ENCODE results near the gene LASP1. TPM values are rescaled to one million over a fixed set of nuclear protein-coding genes. Genes with fewer than 3 reads are reported as not detected.
"Not testable (repeated sequence)": the region's sequence is repeated elsewhere in the genome, so short reads cannot be mapped to it uniquely, and the experiment has no call there.

Gene LASP1
- total RNA-seq, 2 experiments from 2014 or later = 130 to 132 TPM

DNA sequence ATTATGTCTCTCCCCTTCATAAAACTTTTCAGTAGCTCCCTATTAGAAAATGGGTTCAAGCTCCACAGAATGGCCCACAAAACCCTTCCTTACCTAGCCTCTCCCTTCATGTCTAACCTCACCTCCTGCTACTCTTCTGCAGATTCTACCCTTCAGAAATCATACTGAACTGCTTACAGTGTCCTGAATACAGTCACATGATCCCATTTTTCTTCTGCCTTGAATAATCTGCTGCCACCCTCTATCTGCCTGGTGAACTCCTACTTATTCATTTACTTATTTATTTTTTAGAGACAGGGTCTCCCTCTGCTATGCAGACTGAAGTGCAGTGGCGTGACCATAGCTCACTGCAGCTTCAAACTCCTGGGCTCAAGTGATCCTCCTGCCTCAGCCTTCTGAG lies 70.5 kb downstream of the LASP1 start:
- POLR2A ChIA-PET = interaction anchor here (0.5 kb wide), 1 partner anchor 41 kb away, joined by 3 read pairs; no protein-coding TSS in a partner anchor
- CTCF ChIA-PET = interaction anchor here (0.8 kb wide), 1 partner anchor 16 kb away, joined by 3 read pairs; no protein-coding TSS in a partner anchor

DNA sequence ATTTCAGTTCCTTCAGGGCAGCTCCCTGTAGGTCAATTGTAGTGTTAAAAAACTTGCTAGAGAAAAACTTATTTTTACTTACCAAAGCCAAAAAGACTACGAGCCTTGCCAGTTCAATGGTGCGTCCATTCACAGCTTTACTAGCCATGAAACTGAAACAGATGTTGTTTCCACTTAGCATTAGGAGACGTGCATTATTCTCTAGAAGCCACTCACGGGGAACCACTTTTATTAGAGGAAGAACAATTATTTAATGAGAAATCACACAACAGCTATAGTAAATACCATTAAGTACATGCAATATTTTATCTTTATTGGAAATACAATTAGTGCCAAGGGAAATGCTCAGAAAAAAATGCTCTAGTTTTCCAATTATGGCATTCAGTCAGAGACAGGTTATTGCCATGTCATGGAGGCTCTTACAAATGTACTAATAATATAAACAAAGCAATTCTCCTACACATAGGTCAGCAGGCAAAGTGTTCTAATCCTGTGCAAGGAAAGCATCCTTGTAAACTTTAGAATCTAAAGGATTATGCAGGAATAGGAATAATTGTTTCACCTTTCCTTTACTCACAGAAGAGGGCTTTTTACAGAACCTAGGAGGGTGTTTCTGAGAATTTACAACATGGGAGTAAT lies 73.0 kb downstream of the LASP1 start:
- POLR2A ChIA-PET = no interaction called here
- CTCF ChIA-PET = interaction anchor here (1.1 kb wide), 1 partner anchor 302 kb away, joined by 3 read pairs; no protein-coding TSS in a partner anchor

DNA sequence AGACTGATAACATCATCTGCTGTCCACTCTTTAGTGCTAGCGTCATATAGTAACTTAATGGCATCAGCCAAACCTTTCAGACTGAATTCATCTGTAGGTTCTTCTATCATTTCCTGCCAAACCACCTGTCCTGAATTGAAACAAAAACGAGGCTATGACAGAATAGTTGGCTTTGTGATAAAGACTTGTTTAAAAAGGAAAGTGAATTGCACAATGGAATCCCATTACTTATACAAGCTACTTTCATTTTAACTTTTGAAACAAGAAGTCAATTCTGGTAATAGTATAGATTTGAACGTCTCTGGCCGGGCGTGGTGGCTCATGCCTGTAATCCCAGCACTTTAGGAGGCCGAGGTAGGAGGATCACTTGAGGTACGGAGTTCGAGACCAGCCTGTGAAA lies 73.7 kb downstream of the LASP1 start:
- ChIA-PET POLR2A (no interaction called here), CTCF (interaction anchor here (1.1 kb wide), 1 partner anchor 301 kb away, joined by 3 read pairs; no protein-coding TSS in a partner anchor)

DNA sequence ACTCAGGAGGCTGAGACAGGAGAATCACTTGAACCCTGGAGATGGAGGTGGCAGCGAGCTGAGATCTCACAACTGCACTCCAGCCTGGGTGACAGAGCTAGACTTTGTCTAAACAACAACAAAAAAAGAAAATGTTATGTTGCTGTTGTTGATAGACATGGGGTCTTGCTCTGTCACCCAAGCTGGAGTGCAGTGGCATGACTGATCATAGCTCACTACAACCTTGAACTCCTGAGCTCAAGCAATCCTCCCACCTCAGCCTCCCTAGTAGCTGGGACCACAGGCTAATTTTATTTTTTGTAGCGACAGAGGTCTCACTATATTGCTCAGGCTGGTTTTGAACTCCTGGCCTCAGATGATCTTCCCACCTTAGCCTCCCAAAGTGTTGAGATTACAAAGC lies 77.3 kb downstream of the LASP1 start:
- ChIA-PET POLR2A (no interaction called here), CTCF (no interaction called here)

DNA sequence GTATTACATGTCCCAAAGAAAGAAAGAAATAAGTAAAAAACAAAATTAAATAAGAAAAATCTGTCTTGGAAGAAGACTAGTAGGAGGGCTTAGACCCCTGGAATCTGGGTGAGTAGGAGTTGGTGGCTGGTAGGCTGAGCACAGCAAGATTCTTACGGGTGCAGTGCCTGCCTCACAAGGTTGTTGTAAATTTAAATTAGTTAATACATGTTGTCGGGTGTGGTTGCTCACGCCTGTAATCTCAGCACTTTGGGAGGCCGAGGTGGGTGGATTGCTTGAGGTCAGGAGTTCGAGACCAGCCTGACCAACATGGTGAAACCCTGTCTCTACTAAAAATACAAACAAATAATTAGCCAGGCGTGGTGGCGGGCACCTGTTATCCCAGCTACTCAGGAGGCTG lies 83.9 kb downstream of the LASP1 start:
- CTCF ChIA-PET, POLR2A ChIA-PET: not testable (repeated sequence)

DNA sequence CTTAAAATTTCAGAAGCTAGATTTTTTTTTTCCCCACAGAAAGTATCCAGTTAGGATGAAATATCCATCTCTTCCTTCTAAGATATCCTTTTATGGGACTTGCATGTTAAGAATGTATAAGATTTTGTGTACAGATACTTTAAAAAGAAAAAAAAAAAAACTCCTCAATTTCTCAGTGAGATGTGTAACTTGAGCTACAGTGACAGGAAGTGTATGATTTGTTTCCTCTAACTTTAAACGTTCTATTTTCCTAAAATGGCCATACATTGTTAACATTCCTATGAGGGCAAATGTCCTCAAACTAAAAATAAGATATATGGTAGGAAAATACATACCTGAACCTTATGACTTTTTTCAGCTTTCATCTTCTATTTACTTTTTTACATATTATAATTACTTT lies 88.5 kb downstream of the LASP1 start:
- POLR2A ChIA-PET = no interaction called here
- CTCF ChIA-PET = interaction anchor here (0.5 kb wide), 1 partner anchor 282 kb away, joined by 3 read pairs; no protein-coding TSS in a partner anchor

DNA sequence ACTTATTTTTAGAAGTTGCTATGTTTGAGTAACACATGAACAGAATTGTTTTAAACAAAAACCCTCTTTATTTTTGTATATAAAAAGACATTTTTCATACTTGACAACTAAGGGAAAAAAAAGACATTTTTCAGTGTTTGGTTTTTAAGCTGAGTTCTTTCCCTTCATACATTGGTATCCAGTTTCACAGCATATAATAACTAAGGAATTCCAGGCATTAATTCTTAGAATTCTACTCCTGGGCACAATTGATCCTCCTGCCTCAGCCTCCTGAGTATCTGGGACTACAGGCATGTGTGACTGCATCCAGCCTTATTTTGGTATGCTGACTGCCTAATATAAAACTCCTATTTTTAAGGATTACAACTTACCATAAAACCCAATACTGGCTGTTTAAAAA lies 88.9 kb downstream of the LASP1 start:
- CTCF ChIA-PET = no interaction called here
- POLR2A ChIA-PET = no interaction called here

DNA sequence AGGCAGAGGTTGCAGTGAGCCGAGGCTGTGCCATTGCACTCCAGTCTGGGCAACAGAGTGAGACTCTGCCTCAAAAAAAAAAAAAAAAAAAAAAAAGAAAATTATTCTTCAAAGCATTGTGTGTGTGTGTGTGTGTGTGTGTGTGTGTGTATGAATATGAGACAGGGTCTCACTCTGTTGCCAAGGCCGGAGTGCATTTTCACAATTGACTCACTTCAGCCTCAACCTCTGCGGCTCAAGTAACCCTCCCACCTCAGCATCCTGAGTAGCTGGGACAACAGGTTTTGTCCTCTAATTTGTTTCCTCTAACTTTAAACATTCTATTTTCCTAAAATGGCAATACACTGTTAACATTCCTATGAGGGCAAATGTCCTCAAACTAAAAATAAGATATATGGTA lies 89.7 kb downstream of the LASP1 start:
- CTCF ChIA-PET = no interaction called here

DNA sequence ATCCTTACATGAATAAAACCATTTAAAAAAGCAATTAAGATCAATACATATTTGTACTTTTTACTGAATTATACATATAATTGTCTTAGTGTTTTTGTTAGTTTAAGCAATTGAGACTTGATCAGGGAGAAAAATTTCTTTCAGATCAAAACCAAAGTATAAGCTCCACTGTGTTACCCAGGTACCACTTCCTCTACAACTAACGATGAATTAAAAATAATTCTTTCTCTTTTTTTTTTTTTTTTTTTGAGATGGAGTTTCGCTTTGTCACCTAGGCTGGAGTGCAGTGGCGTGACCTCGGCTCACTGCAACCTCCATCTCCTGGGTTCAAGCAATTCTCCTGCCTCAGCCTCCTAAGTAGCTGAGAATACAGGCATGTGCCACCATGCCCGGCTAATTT lies 90.5 kb downstream of the LASP1 start:
- CTCF ChIA-PET = interaction anchor here (0.6 kb wide), 1 partner anchor 23 kb away, joined by 4 read pairs; no protein-coding TSS in a partner anchor
- POLR2A ChIA-PET = no interaction called here

More for the DNA sequence above, 89.7 kb downstream of the LASP1 start:
- POLR2A ChIA-PET = no interaction called here

DNA sequence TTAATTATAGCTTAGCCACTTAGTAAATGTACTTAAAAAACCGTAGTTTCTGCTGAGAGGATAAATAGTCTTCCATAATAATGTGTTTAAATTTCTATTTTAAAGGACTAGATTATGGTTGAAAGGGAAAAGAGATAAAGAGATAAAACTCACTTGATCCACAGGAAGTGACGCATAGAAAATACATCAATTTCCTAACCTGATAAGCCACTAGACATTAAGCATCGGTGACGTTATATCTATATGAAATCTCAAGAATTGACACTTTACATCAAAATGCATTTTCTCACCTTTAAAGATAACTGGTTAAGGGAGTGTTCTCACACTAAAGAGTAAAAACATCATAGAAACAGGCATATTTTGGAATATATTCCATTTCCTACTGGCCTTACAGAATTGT lies 91.6 kb downstream of the LASP1 start:
- CTCF ChIA-PET = no interaction called here
- POLR2A ChIA-PET = no interaction called here

DNA sequence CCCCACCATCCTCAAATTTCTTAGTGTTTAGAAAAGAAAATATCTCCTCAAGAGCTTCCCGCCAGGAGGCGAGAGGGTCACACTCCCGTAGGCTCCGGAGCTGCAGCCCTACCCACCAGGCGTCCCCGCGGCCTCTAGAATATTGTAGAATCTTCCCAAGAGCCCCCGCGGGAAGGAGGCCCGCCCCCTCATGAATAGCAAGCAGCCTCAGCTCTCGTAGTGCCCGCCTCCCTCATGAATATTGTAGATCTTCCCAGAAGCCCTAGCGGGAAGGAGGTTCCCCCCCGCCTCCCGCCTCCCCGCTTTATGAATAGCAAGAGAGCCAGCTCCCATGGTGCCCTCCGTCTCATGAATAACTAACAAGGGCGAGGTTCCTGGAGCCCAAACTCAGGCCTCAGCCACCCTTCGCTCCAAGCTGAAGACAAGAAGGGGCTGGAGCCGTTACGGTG lies 97.5 kb downstream of the LASP1 start, which contains the start of gene FBXO47:
FBXO47 (minus strand) TSS at position 114 of the 449 bp plus-strand sequence. CDS start 4,378 bp downstream, outside the sequence.
- POLR2A ChIA-PET = no interaction called here
- CTCF ChIA-PET = interaction anchor here (0.8 to 0.9 kb wide), 2 partner anchors 89 to 207 kb away, joined by 3 read pairs; no protein-coding TSS in a partner anchor

DNA sequence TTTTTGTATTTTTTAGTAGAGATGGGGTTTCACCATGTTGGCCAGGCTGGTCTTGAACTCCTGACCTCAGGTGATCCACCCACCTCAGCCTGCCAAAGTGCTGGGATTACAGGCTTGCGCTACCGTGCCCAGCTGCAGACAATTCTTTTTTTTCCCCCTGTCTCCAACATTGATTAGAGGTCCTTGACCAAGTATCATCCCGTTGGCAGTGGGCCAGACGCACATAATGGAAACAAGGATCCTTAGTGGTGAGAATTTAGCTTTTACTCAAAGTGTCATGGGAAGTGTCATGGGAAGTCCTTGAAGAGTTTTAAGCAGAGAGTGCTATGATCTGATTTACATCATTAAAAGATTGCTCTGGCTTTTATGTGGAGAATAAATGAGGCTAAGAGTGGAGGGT lies 99.4 kb downstream of the LASP1 start:
- ChIA-PET POLR2A (no interaction called here), CTCF (interaction anchor here (0.7 kb wide), 1 partner anchor 196 kb away, joined by 4 read pairs; the partner anchor contains the start of gene ARL5C)

DNA sequence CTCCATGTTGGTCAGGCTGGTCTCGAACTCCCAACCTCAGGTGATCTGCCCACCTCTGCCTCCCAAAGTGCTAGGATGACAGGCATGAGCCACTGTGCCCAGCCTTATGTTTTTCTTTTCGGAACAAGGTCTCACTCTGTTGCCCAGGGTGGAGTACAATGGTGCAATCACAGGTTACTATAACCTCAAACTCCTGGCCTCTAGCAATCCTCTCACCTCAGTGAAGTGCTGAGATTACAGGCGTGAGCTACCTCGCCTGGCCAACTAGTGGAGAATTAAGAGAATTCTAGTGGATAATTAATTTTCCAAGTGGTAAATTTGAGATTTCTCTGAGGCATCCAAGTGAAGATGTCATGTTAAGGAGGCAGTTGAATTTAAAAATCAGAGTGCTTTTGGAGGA lies 100.3 kb downstream of the LASP1 start:
- ChIA-PET POLR2A (no interaction called here), CTCF (interaction anchor here (1.2 kb wide), 1 partner anchor 13 kb away, joined by 3 read pairs; no protein-coding TSS in a partner anchor)

DNA sequence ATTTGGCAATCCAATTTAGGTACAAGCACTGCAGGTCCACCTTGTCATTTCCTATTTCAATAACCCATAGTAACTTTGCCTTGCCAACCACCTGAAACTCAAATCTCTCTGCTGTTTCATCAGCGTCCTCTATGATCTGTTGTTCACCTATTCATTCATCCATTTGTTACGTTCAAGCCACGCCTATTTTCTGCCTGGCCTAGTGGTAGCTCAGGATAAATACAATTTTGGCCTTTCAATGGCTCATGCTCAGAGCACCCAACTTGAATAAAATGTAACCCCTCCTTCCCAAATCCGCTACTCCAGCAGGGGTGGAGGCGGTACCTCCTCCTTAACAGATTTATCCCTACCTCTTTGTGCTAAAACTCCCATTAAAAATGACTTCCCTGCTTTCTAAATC lies 100.9 kb downstream of the LASP1 start:
- ChIA-PET CTCF (interaction anchor here (1.2 kb wide), 1 partner anchor 12 kb away, joined by 3 read pairs; no protein-coding TSS in a partner anchor), POLR2A (no interaction called here)

Other genes with a start within 250 kb of the LASP1 start
- 10 to 100 TPM; 56.1 to 56.7 TPM for gene EPOP, start 195.1 kb upstream of the LASP1 start, total RNA-seq
- gene MLLT6, start 164.8 kb upstream of the LASP1 start, total RNA-seq = 100 to 1,000 TPM; 182 to 185 TPM
- 10 to 100 TPM; 67.4 to 69.0 TPM for gene CISD3, start 139.7 kb upstream of the LASP1 start, total RNA-seq
- gene PCGF2, start 121.7 kb upstream of the LASP1 start, total RNA-seq = 1 to 10 TPM; 1.2 to 1.4 TPM
- gene PSMB3, start 117.3 kb upstream of the LASP1 start, total RNA-seq = 100 to 1,000 TPM; 299 to 330 TPM
- 10 to 100 TPM; 37.3 to 47.1 TPM for gene PIP4K2B, start 70.5 kb upstream of the LASP1 start, total RNA-seq
- gene CWC25, start 44.7 kb upstream of the LASP1 start, total RNA-seq = 10 to 100 TPM; 22.8 to 24.5 TPM
- 1,000 to 10,000 TPM; 1,971 to 2,017 TPM for gene RPL23, start 16.3 kb upstream of the LASP1 start, total RNA-seq
- not detected for gene FBXO47, start 97.3 kb downstream of the LASP1 start, total RNA-seq